Measurements from ENCODE around the gene TTL. TPM values are rescaled to one million over a fixed set of nuclear protein-coding genes. Genes with fewer than 3 reads are reported as not detected.
"Not testable (repeated sequence)": the region's sequence is repeated elsewhere in the genome, so short reads cannot be mapped to it uniquely, and the experiment has no call there.

The TTL gene
- total RNA-seq, 4 donors from 2014 or later: 3.8 to 45.5 (median 26.4) TPM

- no peak for DNase-seq
- Histone ChIP-seq H3K4me1 (no peaks in the 10 kb centered on the region), H3K4me3 (no peak overlapping the region), H3K36me3 (no peaks in the 10 kb centered on the region), H3K27ac (no peak overlapping the region), H3K9me3 (no peaks in the 10 kb centered on the region), H3K27me3 (no peaks in the 10 kb centered on the region)
- intact Hi-C loops (cut with DNase I; ENCODE audit: low total_unique reads): no loop called here
- TF ChIP-seq POLR2A (IDR thresholded peaks at IDR 0.05): no peak
- no peak for TF ChIP-seq CTCF (IDR thresholded peaks at IDR 0.05)
These were observed 38.4 kb downstream of the TTL start for GRCh38 chr2:112520234-112520783.

- intact Hi-C loops (cut with DNase I; ENCODE audit: low total_unique reads): no loop called here
- no peak overlapping the region for H3K4me3 ChIP-seq
- no peaks in the 10 kb centered on the region for H3K27me3 ChIP-seq
- H3K9me3 ChIP-seq: no peaks in the 10 kb centered on the region
- TF ChIP-seq POLR2A (IDR thresholded peaks at IDR 0.05) (no peak), CTCF (IDR thresholded peaks at IDR 0.05) (no peak)
- H3K4me1 ChIP-seq: no peaks in the 10 kb centered on the region
- H3K27ac ChIP-seq: no peak overlapping the region
- no peaks in the 10 kb centered on the region for H3K36me3 ChIP-seq
- no peak for DNase-seq
These were observed 41.4 kb downstream of the TTL start for GRCh38 chr2:112523291-112523777.

DNA sequence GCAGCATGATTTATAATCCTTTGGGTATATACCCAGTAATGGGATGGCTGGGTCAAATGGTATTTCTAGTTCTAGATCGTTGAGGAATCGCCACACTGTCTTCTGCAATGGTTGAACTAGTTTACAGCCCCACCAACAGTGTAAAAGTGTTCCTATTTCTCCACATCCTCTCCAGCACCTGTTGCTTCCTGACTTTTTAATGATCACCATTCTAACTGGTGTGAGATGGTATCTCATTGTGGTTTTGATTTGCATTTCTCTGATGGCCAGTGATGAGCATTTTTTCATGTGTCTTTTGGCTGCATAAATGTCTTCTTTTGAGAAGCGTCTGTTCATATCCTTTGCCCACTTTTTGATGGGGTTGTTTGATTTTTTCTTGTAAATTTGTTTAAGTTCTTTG is 42.3 kb downstream of the TTL start:
- H3K36me3 ChIP-seq; intact Hi-C loops (cut with DNase I; ENCODE audit: low total_unique reads): not testable (repeated sequence)

GRCh38 chr2:112528541-112528940 is 46.6 kb downstream of the TTL start:
- no peak for TF ChIP-seq CTCF (IDR thresholded peaks at IDR 0.05)
- no peak for TF ChIP-seq POLR2A (IDR thresholded peaks at IDR 0.05)
- DNase-seq: no peak
- Histone ChIP-seq H3K4me3 (no peak overlapping the region), H3K36me3 (no peaks in the 10 kb centered on the region), H3K9me3 (no peaks in the 10 kb centered on the region), H3K27me3 (no peaks in the 10 kb centered on the region), H3K27ac (no peak overlapping the region), H3K4me1 (no peaks in the 10 kb centered on the region)
- intact Hi-C loops (cut with DNase I; ENCODE audit: low total_unique reads): no loop called here

More for the DNA sequence above, 42.3 kb downstream of the TTL start:
- not testable (repeated sequence) for H3K4me1 ChIP-seq, H3K9me3 ChIP-seq, H3K27me3 ChIP-seq, H3K27ac ChIP-seq, H3K4me3 ChIP-seq, DNase-seq

GRCh38 chr2:112529757-112530156 is 47.8 kb downstream of the TTL start:
- DNase-seq: no peak
- Histone ChIP-seq H3K4me3 (no peak overlapping the region), H3K4me1 (no peaks in the 10 kb centered on the region), H3K27ac (no peak overlapping the region), H3K9me3 (no peaks in the 10 kb centered on the region), H3K36me3 (no peaks in the 10 kb centered on the region), H3K27me3 (no peaks in the 10 kb centered on the region)
- intact Hi-C loops (cut with DNase I; ENCODE audit: low total_unique reads): no loop called here
- no peak for TF ChIP-seq CTCF (IDR thresholded peaks at IDR 0.05)
- no peak for TF ChIP-seq POLR2A (IDR thresholded peaks at IDR 0.05)

GRCh38 chr2:112530728-112531127 is 48.8 kb downstream of the TTL start:
- Histone ChIP-seq H3K4me1 (no peaks in the 10 kb centered on the region), H3K9me3 (no peaks in the 10 kb centered on the region), H3K27me3 (no peaks in the 10 kb centered on the region), H3K36me3 (no peaks in the 10 kb centered on the region), H3K27ac (no peak overlapping the region), H3K4me3 (no peak overlapping the region)
- no peak for DNase-seq
- intact Hi-C loops (cut with DNase I; ENCODE audit: low total_unique reads): no loop called here
- TF ChIP-seq POLR2A (IDR thresholded peaks at IDR 0.05) (no peak), CTCF (IDR thresholded peaks at IDR 0.05) (no peak)

All from uterus (tissue), 4 donors.